Measurements from ENCODE around the gene SMYD3. TPM values are rescaled to one million over a fixed set of nuclear protein-coding genes. Genes with fewer than 3 reads are reported as not detected.

SMYD3 gene
- total RNA-seq, 1 donor from 2014 or later = 34.9 TPM

DNA sequence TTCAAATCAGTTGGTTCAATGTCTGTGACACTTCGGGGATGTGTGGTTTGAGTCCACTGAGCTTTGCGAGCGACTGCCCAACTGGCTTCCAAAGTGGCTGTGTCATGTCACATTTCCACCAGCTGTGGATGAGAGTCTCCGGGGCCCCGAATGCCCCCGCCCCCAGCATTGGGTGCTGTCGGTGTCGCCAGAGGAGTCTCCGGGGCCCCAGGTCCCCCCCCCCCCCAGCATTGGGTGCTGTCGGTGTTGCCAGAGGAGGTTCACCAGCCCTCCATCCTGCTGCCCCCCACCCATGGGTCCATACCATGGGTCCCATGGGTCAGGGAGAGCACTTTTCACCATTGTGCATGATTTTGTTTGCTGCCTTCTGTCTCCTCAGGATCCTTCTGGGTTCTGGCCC is 9.0 kb upstream of the SMYD3 start:
- Mint-ChIP-seq H3K27me3 (ENCODE audit: low read depth) (no peaks in the 10 kb centered on the region), H3K9me3 (peaks cover 34% of the 10 kb centered on the region), H3K27ac (no peak overlapping the region), H3K4me3 (no peak overlapping the region), H3K36me3 (no peaks in the 10 kb centered on the region), H3K4me1 (no peaks in the 10 kb centered on the region)
- no peak for DNase-seq (ENCODE audit: low spot score in 2 of 2, unreplicated experiment in 2 of 2)
- TF ChIP-seq, protein P1, sequence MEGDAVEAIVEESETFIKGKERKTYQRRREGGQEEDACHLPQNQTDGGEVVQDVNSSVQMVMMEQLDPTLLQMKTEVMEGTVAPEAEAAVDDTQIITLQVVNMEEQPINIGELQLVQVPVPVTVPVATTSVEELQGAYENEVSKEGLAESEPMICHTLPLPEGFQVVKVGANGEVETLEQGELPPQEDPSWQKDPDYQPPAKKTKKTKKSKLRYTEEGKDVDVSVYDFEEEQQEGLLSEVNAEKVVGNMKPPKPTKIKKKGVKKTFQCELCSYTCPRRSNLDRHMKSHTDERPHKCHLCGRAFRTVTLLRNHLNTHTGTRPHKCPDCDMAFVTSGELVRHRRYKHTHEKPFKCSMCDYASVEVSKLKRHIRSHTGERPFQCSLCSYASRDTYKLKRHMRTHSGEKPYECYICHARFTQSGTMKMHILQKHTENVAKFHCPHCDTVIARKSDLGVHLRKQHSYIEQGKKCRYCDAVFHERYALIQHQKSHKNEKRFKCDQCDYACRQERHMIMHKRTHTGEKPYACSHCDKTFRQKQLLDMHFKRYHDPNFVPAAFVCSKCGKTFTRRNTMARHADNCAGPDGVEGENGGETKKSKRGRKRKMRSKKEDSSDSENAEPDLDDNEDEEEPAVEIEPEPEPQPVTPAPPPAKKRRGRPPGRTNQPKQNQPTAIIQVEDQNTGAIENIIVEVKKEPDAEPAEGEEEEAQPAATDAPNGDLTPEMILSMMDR (IDR thresholded peaks at IDR 0.05; ENCODE audit: unreplicated experiment) = no peak

GRCh38 chr1:246515390-246516005 is 8.4 kb upstream of the SMYD3 start:
- no peak overlapping the region for H3K27ac Mint-ChIP-seq
- H3K36me3 Mint-ChIP-seq = no peaks in the 10 kb centered on the region
- peaks cover 34% of the 10 kb centered on the region for H3K9me3 Mint-ChIP-seq
- TF ChIP-seq, protein P1 (IDR thresholded peaks at IDR 0.05; ENCODE audit: unreplicated experiment) = no peak
- DNase-seq (ENCODE audit: low spot score in 2 of 2, unreplicated experiment in 2 of 2) = no peak
- H3K4me1 Mint-ChIP-seq = no peaks in the 10 kb centered on the region
- no peaks in the 10 kb centered on the region for H3K27me3 Mint-ChIP-seq (ENCODE audit: low read depth)
- no peak overlapping the region for H3K4me3 Mint-ChIP-seq

DNA sequence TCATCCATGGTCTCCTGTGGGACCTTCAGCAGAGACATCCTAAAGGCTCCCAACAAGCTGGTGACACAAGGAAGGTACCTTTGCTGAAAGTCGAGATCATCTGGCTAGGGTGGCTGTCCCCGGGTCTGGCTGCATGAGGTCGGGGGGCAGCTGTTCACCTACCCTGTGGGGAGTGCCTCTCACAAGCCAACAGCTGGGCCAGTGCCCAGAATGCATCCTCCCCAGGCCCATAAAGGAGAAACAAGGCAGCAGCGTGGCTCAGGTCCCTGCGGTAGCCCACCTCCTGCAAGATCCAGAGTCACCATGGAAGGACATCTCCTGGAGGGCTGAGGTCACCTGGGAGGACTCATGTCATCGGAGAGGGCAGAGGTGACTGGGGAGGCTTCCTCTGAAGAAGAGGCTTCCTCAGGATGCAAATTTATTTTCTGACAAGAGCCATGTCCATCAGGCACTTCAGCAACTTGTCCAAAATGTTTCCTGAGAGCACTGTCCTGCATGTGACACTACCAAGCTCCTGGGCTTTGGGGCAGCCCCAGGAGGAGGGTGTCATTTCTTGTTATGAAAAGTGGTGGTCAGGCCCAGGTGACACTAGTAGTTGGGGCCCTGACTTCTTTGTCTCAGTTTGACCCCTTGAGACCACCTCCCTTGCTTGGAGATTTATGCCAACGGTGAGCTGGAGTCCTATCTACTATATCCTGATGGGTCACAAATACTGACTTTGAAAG is 6.7 kb upstream of the SMYD3 start:
- TF ChIP-seq, protein P1 (IDR thresholded peaks at IDR 0.05; ENCODE audit: unreplicated experiment) = no peak
- Mint-ChIP-seq H3K27ac (no peak overlapping the region), H3K36me3 (no peaks in the 10 kb centered on the region), H3K4me3 (no peak overlapping the region), H3K9me3 (peaks cover 26% of the 10 kb centered on the region), H3K27me3 (ENCODE audit: low read depth) (no peaks in the 10 kb centered on the region), H3K4me1 (no peaks in the 10 kb centered on the region)
- DNase-seq (ENCODE audit: low spot score in 2 of 2, unreplicated experiment in 2 of 2) = no peak

- DNase-seq (ENCODE audit: low spot score in 2 of 2, unreplicated experiment in 2 of 2) = no peak
- Mint-ChIP-seq H3K4me1 (no peaks in the 10 kb centered on the region), H3K27ac (no peak overlapping the region), H3K4me3 (no peak overlapping the region), H3K36me3 (no peaks in the 10 kb centered on the region), H3K9me3 (peaks cover 24% of the 10 kb centered on the region), H3K27me3 (ENCODE audit: low read depth) (no peaks in the 10 kb centered on the region)
- TF ChIP-seq, protein P1 (IDR thresholded peaks at IDR 0.05; ENCODE audit: unreplicated experiment) = no peak
Measured at GRCh38 chr1:246513041-246513440, 6.0 kb upstream of the SMYD3 start.

GRCh38 chr1:246512635-246513034 is 5.6 kb upstream of the SMYD3 start:
- TF ChIP-seq, protein P1 (IDR thresholded peaks at IDR 0.05; ENCODE audit: unreplicated experiment) = no peak
- H3K4me3 Mint-ChIP-seq = no peak overlapping the region
- no peaks in the 10 kb centered on the region for H3K27me3 Mint-ChIP-seq (ENCODE audit: low read depth)
- DNase-seq (ENCODE audit: low spot score in 2 of 2, unreplicated experiment in 2 of 2) = no peak
- H3K36me3 Mint-ChIP-seq = no peaks in the 10 kb centered on the region
- H3K9me3 Mint-ChIP-seq = peaks cover 23% of the 10 kb centered on the region
- no peak overlapping the region for H3K27ac Mint-ChIP-seq
- no peaks in the 10 kb centered on the region for H3K4me1 Mint-ChIP-seq

All from mesothelial cell of epicardium (in vitro differentiated cells).